Measurements from ENCODE around the gene CCDC102A. TPM values are rescaled to one million over a fixed set of nuclear protein-coding genes. Genes with fewer than 3 reads are reported as not detected.

Gene CCDC102A
- total and polyA plus RNA-seq, 2 donors, result 6.8 to 8.7 TPM

DNA sequence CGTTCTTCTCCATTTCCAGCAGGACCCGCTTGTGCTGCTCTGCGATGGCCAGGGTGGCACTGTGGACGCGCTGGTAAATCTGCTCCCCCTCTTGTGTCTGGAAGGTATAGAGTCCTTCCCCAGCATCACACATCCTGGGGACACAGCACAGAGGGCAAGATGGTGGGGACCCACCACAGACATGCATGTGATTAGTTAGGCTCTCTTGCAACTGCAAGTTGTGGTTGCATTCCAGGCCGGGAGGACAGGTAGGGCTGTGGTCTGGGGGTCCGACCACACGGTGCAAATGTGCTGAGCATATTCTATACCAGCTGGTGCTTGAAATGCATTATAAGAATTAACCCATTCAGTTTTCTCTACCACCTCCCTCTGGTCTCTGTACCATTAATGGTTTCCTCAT lies 62.5 kb downstream of the CCDC102A start:
- 85% methylated on average over 8 of the region's 8 CpGs for WGBS
- Histone ChIP-seq H3K4me3 (ENCODE audit: low read length in 2 of 2) (no peak overlapping the region), H3K27me3 (ENCODE audit: control insufficient read depth in 2 of 2, insufficient read depth in 1 of 2, low read length in 1 of 2) (peaks cover 0 to 7% of the 10 kb centered on the region in 2 donors), H3K4me1 (ENCODE audit: control insufficient read depth in 2 of 2, insufficient read depth in 2 of 2, low read length in 2 of 2) (peaks cover 0 to 20% of the 10 kb centered on the region in 2 donors), H3K27ac (ENCODE audit: low read depth in 1 of 2, low read length in 1 of 2) (no peak overlapping the region), H3K9me3 (ENCODE audit: control insufficient read depth in 2 of 2, insufficient read depth in 1 of 2, low read length in 1 of 2) (no peaks in the 10 kb centered on the region), H3K36me3 (ENCODE audit: control insufficient read depth in 2 of 2, insufficient read depth in 2 of 2, low read length in 1 of 2) (peaks cover 43 to 52% of the 10 kb centered on the region in 2 donors)
- no peak for DNase-seq (ENCODE audit: low read depth in 6 of 9, low spot score in 9 of 9)

GRCh38 chr16:57473176-57473840 lies 63.1 kb downstream of the CCDC102A start:
- no peaks in the 10 kb centered on the region for H3K9me3 ChIP-seq (ENCODE audit: control insufficient read depth in 2 of 2, insufficient read depth in 1 of 2, low read length in 1 of 2)

DNA sequence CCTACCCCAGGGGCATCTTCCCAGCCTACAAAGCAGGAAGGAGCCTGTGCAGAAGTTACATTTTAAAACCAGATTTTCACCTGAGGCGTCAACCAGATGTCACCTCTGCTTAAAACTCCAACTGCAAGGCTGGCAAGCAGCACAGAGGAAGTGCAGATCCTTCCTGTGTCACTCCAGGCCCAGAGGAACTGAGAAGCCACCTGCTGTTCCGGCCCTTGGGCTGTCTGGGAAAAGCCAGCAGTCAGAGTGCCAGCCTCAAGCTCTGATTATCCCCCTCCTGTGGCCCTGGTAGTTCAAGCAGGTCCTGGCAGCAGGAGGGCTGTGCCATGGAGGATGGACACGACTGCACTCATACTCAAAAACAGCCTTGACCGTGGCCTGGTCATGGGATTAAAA lies 63.7 kb downstream of the CCDC102A start:
- Histone ChIP-seq H3K27me3 (ENCODE audit: control insufficient read depth in 2 of 2, insufficient read depth in 1 of 2, low read length in 1 of 2) (peaks cover 0 to 3% of the 10 kb centered on the region in 2 donors), H3K27ac (ENCODE audit: low read depth in 1 of 2, low read length in 1 of 2) (peak overlapping the region in 1 of 2 donors; percentile 38), H3K9me3 (ENCODE audit: control insufficient read depth in 2 of 2, insufficient read depth in 1 of 2, low read length in 1 of 2) (no peaks in the 10 kb centered on the region), H3K4me1 (ENCODE audit: control insufficient read depth in 2 of 2, insufficient read depth in 2 of 2, low read length in 2 of 2) (peaks cover 0 to 20% of the 10 kb centered on the region in 2 donors), H3K4me3 (ENCODE audit: low read length in 2 of 2) (no peak overlapping the region), H3K36me3 (ENCODE audit: control insufficient read depth in 2 of 2, insufficient read depth in 2 of 2, low read length in 1 of 2) (peaks cover 54 to 56% of the 10 kb centered on the region in 2 donors)
- WGBS, result 34% methylated on average over 4 of the region's 4 CpGs
- DNase-seq (ENCODE audit: low read depth in 6 of 9, low spot score in 9 of 9), result no peak

More at GRCh38 chr16:57473176-57473840, 63.1 kb downstream of the CCDC102A start:
- Histone ChIP-seq H3K4me1 (ENCODE audit: control insufficient read depth in 2 of 2, insufficient read depth in 2 of 2, low read length in 2 of 2) (peaks cover 0 to 20% of the 10 kb centered on the region in 2 donors), H3K36me3 (ENCODE audit: control insufficient read depth in 2 of 2, insufficient read depth in 2 of 2, low read length in 1 of 2) (peaks cover 49 to 56% of the 10 kb centered on the region in 2 donors), H3K4me3 (ENCODE audit: low read length in 2 of 2) (no peak overlapping the region), H3K27me3 (ENCODE audit: control insufficient read depth in 2 of 2, insufficient read depth in 1 of 2, low read length in 1 of 2) (peaks cover 0 to 3% of the 10 kb centered on the region in 2 donors), H3K27ac (ENCODE audit: low read depth in 1 of 2, low read length in 1 of 2) (no peak overlapping the region)
- 97% methylated on average over 14 of the region's 14 CpGs for WGBS
- DNase-seq (ENCODE audit: low read depth in 6 of 9, low spot score in 9 of 9), result no peak

- no peak overlapping the region for H3K4me3 ChIP-seq (ENCODE audit: low read length in 2 of 2)
- peak overlapping the region in 1 of 2 donors; percentile 38 for H3K27ac ChIP-seq (ENCODE audit: low read depth in 1 of 2, low read length in 1 of 2)
- no peak for DNase-seq (ENCODE audit: low read depth in 6 of 9, low spot score in 9 of 9)
- H3K27me3 ChIP-seq (ENCODE audit: control insufficient read depth in 2 of 2, insufficient read depth in 1 of 2, low read length in 1 of 2), result peaks cover 0 to 3% of the 10 kb centered on the region in 2 donors
- H3K4me1 ChIP-seq (ENCODE audit: control insufficient read depth in 2 of 2, insufficient read depth in 2 of 2, low read length in 2 of 2), result peaks cover 0 to 20% of the 10 kb centered on the region in 2 donors
- H3K9me3 ChIP-seq (ENCODE audit: control insufficient read depth in 2 of 2, insufficient read depth in 1 of 2, low read length in 1 of 2), result no peaks in the 10 kb centered on the region
- WGBS, result 91% methylated on average over 10 of the region's 10 CpGs
- peaks cover 54 to 56% of the 10 kb centered on the region in 2 donors for H3K36me3 ChIP-seq (ENCODE audit: control insufficient read depth in 2 of 2, insufficient read depth in 2 of 2, low read length in 1 of 2)
These were observed 64.3 kb downstream of the CCDC102A start for GRCh38 chr16:57471852-57472664.

DNA sequence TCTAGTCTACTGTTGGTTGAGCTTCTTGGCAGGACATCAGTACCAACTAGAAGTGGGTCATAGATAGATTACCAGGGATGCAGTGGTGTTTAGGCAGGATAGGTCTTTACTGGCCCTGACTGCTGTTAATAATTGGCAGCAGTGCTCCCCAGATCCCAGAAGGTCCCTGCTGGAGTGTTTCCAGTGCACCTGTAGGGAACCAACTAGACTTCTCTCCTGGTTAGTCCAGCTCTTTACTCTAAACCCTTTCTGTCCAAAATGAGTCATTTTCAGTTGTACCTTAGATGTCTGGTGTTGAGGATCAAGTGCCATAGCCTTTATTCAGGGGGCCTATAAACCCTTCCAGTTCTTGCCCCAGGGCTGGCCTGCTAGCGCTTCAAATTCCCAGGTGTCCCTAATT lies 65.2 kb downstream of the CCDC102A start:
- no peaks in the 10 kb centered on the region for H3K9me3 ChIP-seq (ENCODE audit: control insufficient read depth in 2 of 2, insufficient read depth in 1 of 2, low read length in 1 of 2)
- no peaks in the 10 kb centered on the region for H3K27me3 ChIP-seq (ENCODE audit: control insufficient read depth in 2 of 2, insufficient read depth in 1 of 2, low read length in 1 of 2)
- no peak overlapping the region for H3K27ac ChIP-seq (ENCODE audit: low read depth in 1 of 2, low read length in 1 of 2)
- H3K4me3 ChIP-seq (ENCODE audit: low read length in 2 of 2), result no peak overlapping the region
- peaks cover 0 to 14% of the 10 kb centered on the region in 2 donors for H3K4me1 ChIP-seq (ENCODE audit: control insufficient read depth in 2 of 2, insufficient read depth in 2 of 2, low read length in 2 of 2)
- no peak for DNase-seq (ENCODE audit: low read depth in 6 of 9, low spot score in 9 of 9)
- 100% methylated on average over 1 of the region's 1 CpG for WGBS
- H3K36me3 ChIP-seq (ENCODE audit: control insufficient read depth in 2 of 2, insufficient read depth in 2 of 2, low read length in 1 of 2), result peaks cover 61 to 63% of the 10 kb centered on the region in 2 donors

GRCh38 chr16:57470711-57471110 lies 65.7 kb downstream of the CCDC102A start:
- Histone ChIP-seq H3K36me3 (ENCODE audit: control insufficient read depth in 2 of 2, insufficient read depth in 2 of 2, low read length in 1 of 2) (peaks cover 65 to 68% of the 10 kb centered on the region in 2 donors), H3K4me3 (ENCODE audit: low read length in 2 of 2) (no peak overlapping the region), H3K27ac (ENCODE audit: low read depth in 1 of 2, low read length in 1 of 2) (no peak overlapping the region), H3K27me3 (ENCODE audit: control insufficient read depth in 2 of 2, insufficient read depth in 1 of 2, low read length in 1 of 2) (no peaks in the 10 kb centered on the region), H3K4me1 (ENCODE audit: control insufficient read depth in 2 of 2, insufficient read depth in 2 of 2, low read length in 2 of 2) (peaks cover 0 to 9% of the 10 kb centered on the region in 2 donors), H3K9me3 (ENCODE audit: control insufficient read depth in 2 of 2, insufficient read depth in 1 of 2, low read length in 1 of 2) (no peaks in the 10 kb centered on the region)
- 95% methylated on average over 6 of the region's 6 CpGs for WGBS
- DNase-seq (ENCODE audit: low read depth in 6 of 9, low spot score in 9 of 9), result no peak

DNA sequence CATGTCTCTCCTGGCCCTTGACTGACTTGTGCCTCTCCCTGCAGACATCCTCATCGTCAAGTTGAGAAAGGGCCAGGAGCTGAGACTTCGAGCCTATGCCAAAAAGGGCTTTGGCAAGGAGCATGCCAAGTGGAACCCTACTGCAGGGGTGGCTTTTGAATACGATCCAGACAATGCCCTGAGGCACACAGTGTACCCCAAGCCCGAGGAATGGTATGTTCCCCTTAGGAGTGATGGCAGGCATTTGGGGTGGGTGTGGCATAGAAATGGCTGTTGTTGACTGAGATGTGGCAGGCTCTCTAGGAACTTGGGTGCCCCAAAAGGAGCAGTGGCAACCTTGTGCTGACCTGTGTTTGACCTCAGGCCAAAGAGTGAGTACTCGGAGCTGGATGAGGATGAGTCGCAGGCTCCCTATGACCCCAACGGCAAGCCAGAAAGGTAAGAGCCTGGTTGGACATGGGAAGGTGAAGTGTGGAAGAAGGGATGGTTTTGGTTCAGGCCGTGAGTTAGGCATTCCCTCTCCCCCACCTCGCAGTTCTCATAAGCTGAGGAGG lies 66.4 kb downstream of the CCDC102A start:
- Histone ChIP-seq H3K27ac (ENCODE audit: low read depth in 1 of 2, low read length in 1 of 2) (no peak overlapping the region), H3K9me3 (ENCODE audit: control insufficient read depth in 2 of 2, insufficient read depth in 1 of 2, low read length in 1 of 2) (no peaks in the 10 kb centered on the region), H3K36me3 (ENCODE audit: control insufficient read depth in 2 of 2, insufficient read depth in 2 of 2, low read length in 1 of 2) (peaks cover 72 to 76% of the 10 kb centered on the region in 2 donors), H3K4me1 (ENCODE audit: control insufficient read depth in 2 of 2, insufficient read depth in 2 of 2, low read length in 2 of 2) (peaks cover under 1 to 3% of the 10 kb centered on the region in 2 donors), H3K27me3 (ENCODE audit: control insufficient read depth in 2 of 2, insufficient read depth in 1 of 2, low read length in 1 of 2) (no peaks in the 10 kb centered on the region), H3K4me3 (ENCODE audit: low read length in 2 of 2) (no peak overlapping the region)
- DNase-seq (ENCODE audit: low read depth in 6 of 9, low spot score in 9 of 9), result no peak
- WGBS, result 96% methylated on average over 9 of the region's 9 CpGs

- H3K27ac ChIP-seq (ENCODE audit: low read depth in 1 of 2, low read length in 1 of 2), result no peak overlapping the region
- H3K4me1 ChIP-seq (ENCODE audit: control insufficient read depth in 2 of 2, insufficient read depth in 2 of 2, low read length in 2 of 2), result peaks cover 3 to 5% of the 10 kb centered on the region in 2 donors
- peaks cover 79 to 80% of the 10 kb centered on the region in 2 donors for H3K36me3 ChIP-seq (ENCODE audit: control insufficient read depth in 2 of 2, insufficient read depth in 2 of 2, low read length in 1 of 2)
- H3K4me3 ChIP-seq (ENCODE audit: low read length in 2 of 2), result no peak overlapping the region
- 94% methylated on average over 11 of the region's 11 CpGs for WGBS
- H3K27me3 ChIP-seq (ENCODE audit: control insufficient read depth in 2 of 2, insufficient read depth in 1 of 2, low read length in 1 of 2), result no peaks in the 10 kb centered on the region
- no peaks in the 10 kb centered on the region for H3K9me3 ChIP-seq (ENCODE audit: control insufficient read depth in 2 of 2, insufficient read depth in 1 of 2, low read length in 1 of 2)
- no peak for DNase-seq (ENCODE audit: low read depth in 6 of 9, low spot score in 9 of 9)
These were observed 67.3 kb downstream of the CCDC102A start for GRCh38 chr16:57469046-57469445.

GRCh38 chr16:57468346-57468745 lies 68.0 kb downstream of the CCDC102A start:
- H3K9me3 ChIP-seq (ENCODE audit: control insufficient read depth in 2 of 2, insufficient read depth in 1 of 2, low read length in 1 of 2), result no peaks in the 10 kb centered on the region
- H3K4me3 ChIP-seq (ENCODE audit: low read length in 2 of 2), result no peak overlapping the region
- no peak for DNase-seq (ENCODE audit: low read depth in 6 of 9, low spot score in 9 of 9)
- no peaks in the 10 kb centered on the region for H3K27me3 ChIP-seq (ENCODE audit: control insufficient read depth in 2 of 2, insufficient read depth in 1 of 2, low read length in 1 of 2)
- H3K4me1 ChIP-seq (ENCODE audit: control insufficient read depth in 2 of 2, insufficient read depth in 2 of 2, low read length in 2 of 2), result peaks cover 6 to 10% of the 10 kb centered on the region in 2 donors
- WGBS, result over 99% methylated on average over 2 of the region's 2 CpGs
- H3K36me3 ChIP-seq (ENCODE audit: control insufficient read depth in 2 of 2, insufficient read depth in 2 of 2, low read length in 1 of 2), result peaks cover 72 to 83% of the 10 kb centered on the region in 2 donors
- no peak overlapping the region for H3K27ac ChIP-seq (ENCODE audit: low read depth in 1 of 2, low read length in 1 of 2)

Measured in thymus (tissue), 11 donors.